ENCODE data around the gene PLEKHA8.

DNA sequence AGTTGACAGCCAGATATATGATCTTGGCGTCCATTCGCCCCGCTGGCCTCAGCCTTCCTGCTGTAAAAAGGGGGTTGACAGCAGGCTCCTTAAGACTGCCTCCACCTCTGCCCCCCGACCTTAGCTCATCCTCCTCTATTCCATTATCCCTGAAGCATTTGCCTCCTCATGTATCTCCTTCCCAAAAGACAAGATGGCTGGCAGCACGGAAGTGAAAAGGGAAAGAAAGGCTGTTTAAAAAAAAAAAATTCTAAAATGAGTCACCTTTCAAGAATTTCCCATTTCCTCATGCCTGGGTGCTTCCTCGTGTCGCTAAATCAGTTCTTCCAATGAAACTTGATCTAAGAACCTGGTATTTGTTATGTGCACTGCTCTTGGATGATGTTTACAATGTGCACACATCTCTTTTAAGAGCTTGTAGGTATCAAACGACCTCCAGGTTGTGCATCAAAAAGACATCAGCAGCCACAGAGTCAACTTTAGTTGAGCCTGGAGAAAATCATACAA, 40.3 kb upstream of the PLEKHA8 start:
- TF ChIP-seq RELA (IDR thresholded peaks at IDR 0.05; ENCODE audit: borderline replicate concordance, partially characterized antibody) (no peak), ZNF274 (IDR thresholded peaks at IDR 0.05; ENCODE audit: insufficient read depth, insufficient read length) (no peak), NBN (IDR thresholded peaks at IDR 0.05) (no peak), SMC3 (IDR thresholded peaks at IDR 0.05; ENCODE audit: borderline replicate concordance, low read length) (no peak), SIN3A (IDR thresholded peaks at IDR 0.05; ENCODE audit: low read depth, low read length) (no peak), YY1 (IDR thresholded peaks at IDR 0.05; ENCODE audit: low read depth, low read length) (peak; percentile 79)
- TF ChIP-seq, protein P1, sequence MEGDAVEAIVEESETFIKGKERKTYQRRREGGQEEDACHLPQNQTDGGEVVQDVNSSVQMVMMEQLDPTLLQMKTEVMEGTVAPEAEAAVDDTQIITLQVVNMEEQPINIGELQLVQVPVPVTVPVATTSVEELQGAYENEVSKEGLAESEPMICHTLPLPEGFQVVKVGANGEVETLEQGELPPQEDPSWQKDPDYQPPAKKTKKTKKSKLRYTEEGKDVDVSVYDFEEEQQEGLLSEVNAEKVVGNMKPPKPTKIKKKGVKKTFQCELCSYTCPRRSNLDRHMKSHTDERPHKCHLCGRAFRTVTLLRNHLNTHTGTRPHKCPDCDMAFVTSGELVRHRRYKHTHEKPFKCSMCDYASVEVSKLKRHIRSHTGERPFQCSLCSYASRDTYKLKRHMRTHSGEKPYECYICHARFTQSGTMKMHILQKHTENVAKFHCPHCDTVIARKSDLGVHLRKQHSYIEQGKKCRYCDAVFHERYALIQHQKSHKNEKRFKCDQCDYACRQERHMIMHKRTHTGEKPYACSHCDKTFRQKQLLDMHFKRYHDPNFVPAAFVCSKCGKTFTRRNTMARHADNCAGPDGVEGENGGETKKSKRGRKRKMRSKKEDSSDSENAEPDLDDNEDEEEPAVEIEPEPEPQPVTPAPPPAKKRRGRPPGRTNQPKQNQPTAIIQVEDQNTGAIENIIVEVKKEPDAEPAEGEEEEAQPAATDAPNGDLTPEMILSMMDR (IDR thresholded peaks at IDR 0.05 in 2 of 3, conservative IDR thresholded peaks at IDR 0.05 in 1 of 3; ENCODE audit: control insufficient read depth in 2 of 3, extremely low read depth in 1 of 3, insufficient read depth in 1 of 3, low read depth in 3 of 3, low read length in 3 of 3) = no peak
- TF ChIP-seq, protein P2, sequence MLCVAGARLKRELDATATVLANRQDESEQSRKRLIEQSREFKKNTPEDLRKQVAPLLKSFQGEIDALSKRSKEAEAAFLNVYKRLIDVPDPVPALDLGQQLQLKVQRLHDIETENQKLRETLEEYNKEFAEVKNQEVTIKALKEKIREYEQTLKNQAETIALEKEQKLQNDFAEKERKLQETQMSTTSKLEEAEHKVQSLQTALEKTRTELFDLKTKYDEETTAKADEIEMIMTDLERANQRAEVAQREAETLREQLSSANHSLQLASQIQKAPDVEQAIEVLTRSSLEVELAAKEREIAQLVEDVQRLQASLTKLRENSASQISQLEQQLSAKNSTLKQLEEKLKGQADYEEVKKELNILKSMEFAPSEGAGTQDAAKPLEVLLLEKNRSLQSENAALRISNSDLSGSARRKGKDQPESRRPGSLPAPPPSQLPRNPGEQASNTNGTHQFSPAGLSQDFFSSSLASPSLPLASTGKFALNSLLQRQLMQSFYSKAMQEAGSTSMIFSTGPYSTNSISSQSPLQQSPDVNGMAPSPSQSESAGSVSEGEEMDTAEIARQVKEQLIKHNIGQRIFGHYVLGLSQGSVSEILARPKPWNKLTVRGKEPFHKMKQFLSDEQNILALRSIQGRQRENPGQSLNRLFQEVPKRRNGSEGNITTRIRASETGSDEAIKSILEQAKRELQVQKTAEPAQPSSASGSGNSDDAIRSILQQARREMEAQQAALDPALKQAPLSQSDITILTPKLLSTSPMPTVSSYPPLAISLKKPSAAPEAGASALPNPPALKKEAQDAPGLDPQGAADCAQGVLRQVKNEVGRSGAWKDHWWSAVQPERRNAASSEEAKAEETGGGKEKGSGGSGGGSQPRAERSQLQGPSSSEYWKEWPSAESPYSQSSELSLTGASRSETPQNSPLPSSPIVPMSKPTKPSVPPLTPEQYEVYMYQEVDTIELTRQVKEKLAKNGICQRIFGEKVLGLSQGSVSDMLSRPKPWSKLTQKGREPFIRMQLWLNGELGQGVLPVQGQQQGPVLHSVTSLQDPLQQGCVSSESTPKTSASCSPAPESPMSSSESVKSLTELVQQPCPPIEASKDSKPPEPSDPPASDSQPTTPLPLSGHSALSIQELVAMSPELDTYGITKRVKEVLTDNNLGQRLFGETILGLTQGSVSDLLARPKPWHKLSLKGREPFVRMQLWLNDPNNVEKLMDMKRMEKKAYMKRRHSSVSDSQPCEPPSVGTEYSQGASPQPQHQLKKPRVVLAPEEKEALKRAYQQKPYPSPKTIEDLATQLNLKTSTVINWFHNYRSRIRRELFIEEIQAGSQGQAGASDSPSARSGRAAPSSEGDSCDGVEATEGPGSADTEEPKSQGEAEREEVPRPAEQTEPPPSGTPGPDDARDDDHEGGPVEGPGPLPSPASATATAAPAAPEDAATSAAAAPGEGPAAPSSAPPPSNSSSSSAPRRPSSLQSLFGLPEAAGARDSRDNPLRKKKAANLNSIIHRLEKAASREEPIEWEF (IDR thresholded peaks at IDR 0.05; ENCODE audit: insufficient replicate concordance, low read depth, low read length) = no peak
